ACC112 (cell line): ENCODE results near the gene SLC45A1.
A peak's percentile ranks its signal among the peaks of the same experiment; 100 is the strongest.

Experiments
- H2AFZ ChIP-seq: fragments of 200-600 bp; sonication (generic); one replicate; pipeline ENCODE4 v1.6.0; 2017; ENCODE audit warnings: antibody characterized with exemption, low read length; ENCODE audit not compliant: unreplicated experiment
- H3K27ac ChIP-seq: fragments of 200-600 bp; sonication (generic); 2 replicates; pipeline ENCODE4 v1.5.1; 2014; ENCODE audit warnings: low read depth, mild to moderate bottlenecking, antibody characterized with exemption, low read length, moderate library complexity
- H3K27me3 ChIP-seq: fragments of 200-600 bp; sonication (generic); 2 replicates; pipeline ENCODE4 v1.6.1; 2014; ENCODE audit warnings: mild to moderate bottlenecking, antibody characterized with exemption, low read length, moderate library complexity, mixed read lengths; ENCODE audit not compliant: insufficient read depth
- H3K36me3 ChIP-seq: fragments of 200-600 bp; sonication (generic); 2 replicates; pipeline ENCODE4 v1.6.1; 2016; ENCODE audit warnings: mild to moderate bottlenecking, antibody characterized with exemption, low read length, moderate library complexity, mixed read lengths; ENCODE audit not compliant: insufficient read depth
- H3K4me1 ChIP-seq: fragments of 200-600 bp; sonication (generic); one replicate; pipeline ENCODE4 v1.6.1; 2016; ENCODE audit warnings: low read length, mixed read lengths; ENCODE audit not compliant: insufficient read depth, unreplicated experiment, control insufficient read depth
- H3K4me3 ChIP-seq: fragments of 200-600 bp; sonication (generic); 2 replicates; pipeline ENCODE4 v1.5.1; 2014; ENCODE audit warnings: mild to moderate bottlenecking, low read depth, low read length
- H3K79me2 ChIP-seq: fragments of 200-600 bp; sonication (generic); one replicate; pipeline ENCODE4 v1.6.0; 2016; ENCODE audit warnings: low read length; ENCODE audit not compliant: control insufficient read depth, unreplicated experiment, insufficient read depth

Gene SLC45A1

GRCh38 chr1:8348047-8348776, 30.3 kb downstream of the SLC45A1 start:
- no peak overlapping the region for H2AFZ ChIP-seq
- no peaks in the 10 kb centered on the region for H3K27me3 ChIP-seq
- peaks cover 24% of the 10 kb centered on the region for H3K4me1 ChIP-seq
- no peak overlapping the region for H3K4me3 ChIP-seq
- peaks cover 2% of the 10 kb centered on the region; the same call in 1 of the 2 replicates for H3K36me3 ChIP-seq
- H3K79me2 ChIP-seq, result no peaks in the 10 kb centered on the region
- H3K27ac ChIP-seq, result no peak overlapping the region

GRCh38 chr1:8348777-8349472, 31.0 kb downstream of the SLC45A1 start:
- Histone ChIP-seq H3K4me1 (peaks cover 20% of the 10 kb centered on the region), H3K4me3 (no peak overlapping the region), H3K27ac (no peak overlapping the region), H3K79me2 (no peaks in the 10 kb centered on the region), H3K36me3 (peaks cover 3% of the 10 kb centered on the region; the same call in 1 of the 2 replicates), H2AFZ (no peak overlapping the region), H3K27me3 (no peaks in the 10 kb centered on the region)

GRCh38 chr1:8349473-8349865, 31.6 kb downstream of the SLC45A1 start:
- H2AFZ ChIP-seq, result no peak overlapping the region
- peaks cover 3% of the 10 kb centered on the region; the same call in 1 of the 2 replicates for H3K36me3 ChIP-seq
- no peaks in the 10 kb centered on the region for H3K27me3 ChIP-seq
- H3K79me2 ChIP-seq, result no peaks in the 10 kb centered on the region
- H3K27ac ChIP-seq, result no peak overlapping the region
- H3K4me3 ChIP-seq, result no peak overlapping the region
- H3K4me1 ChIP-seq, result peaks cover 15% of the 10 kb centered on the region

- Histone ChIP-seq H3K4me1 (peaks cover 12% of the 10 kb centered on the region), H3K27me3 (no peaks in the 10 kb centered on the region), H3K79me2 (no peaks in the 10 kb centered on the region), H2AFZ (no peak overlapping the region), H3K36me3 (peaks cover 7% of the 10 kb centered on the region), H3K27ac (no peak overlapping the region), H3K4me3 (no peak overlapping the region)
Observed at GRCh38 chr1:8349961-8350360, 32.0 kb downstream of the SLC45A1 start.

GRCh38 chr1:8350914-8351684, 33.2 kb downstream of the SLC45A1 start:
- no peak overlapping the region for H3K4me3 ChIP-seq
- H3K79me2 ChIP-seq, result no peaks in the 10 kb centered on the region
- H3K36me3 ChIP-seq, result peaks cover 8% of the 10 kb centered on the region
- no peak overlapping the region for H3K27ac ChIP-seq
- H2AFZ ChIP-seq, result no peak overlapping the region
- peaks cover 12% of the 10 kb centered on the region for H3K4me1 ChIP-seq
- H3K27me3 ChIP-seq, result no peaks in the 10 kb centered on the region

- no peak overlapping the region for H2AFZ ChIP-seq
- peaks cover 12% of the 10 kb centered on the region for H3K4me1 ChIP-seq
- no peak overlapping the region for H3K27ac ChIP-seq
- no peaks in the 10 kb centered on the region for H3K27me3 ChIP-seq
- no peak overlapping the region for H3K4me3 ChIP-seq
- no peaks in the 10 kb centered on the region for H3K79me2 ChIP-seq
- peaks cover 8% of the 10 kb centered on the region for H3K36me3 ChIP-seq
Observed at GRCh38 chr1:8351693-8352470, 34.0 kb downstream of the SLC45A1 start.

- Histone ChIP-seq H3K27ac (no peak overlapping the region), H2AFZ (no peak overlapping the region), H3K4me1 (peaks cover 12% of the 10 kb centered on the region), H3K79me2 (no peaks in the 10 kb centered on the region), H3K4me3 (no peak overlapping the region), H3K36me3 (peaks cover 8% of the 10 kb centered on the region), H3K27me3 (no peaks in the 10 kb centered on the region)
Observed at GRCh38 chr1:8352471-8352845, 34.5 kb downstream of the SLC45A1 start.

GRCh38 chr1:8352886-8353785, 35.2 kb downstream of the SLC45A1 start:
- H3K36me3 ChIP-seq, result peaks cover 10% of the 10 kb centered on the region
- H3K79me2 ChIP-seq, result no peaks in the 10 kb centered on the region
- H3K27ac ChIP-seq, result 0 out of 2 replicates have a peak overlapping the region, but pooled peaks have one; percentile 16
- no peaks in the 10 kb centered on the region for H3K27me3 ChIP-seq
- H2AFZ ChIP-seq, result no peak overlapping the region
- H3K4me3 ChIP-seq, result no peak overlapping the region
- H3K4me1 ChIP-seq, result peaks cover 12% of the 10 kb centered on the region

GRCh38 chr1:8354038-8354437, 36.1 kb downstream of the SLC45A1 start:
- Histone ChIP-seq H3K36me3 (peaks cover 11% of the 10 kb centered on the region), H3K27me3 (no peaks in the 10 kb centered on the region), H3K4me1 (peaks cover 8% of the 10 kb centered on the region), H3K4me3 (no peak overlapping the region), H3K79me2 (no peaks in the 10 kb centered on the region), H3K27ac (no peak overlapping the region), H2AFZ (no peak overlapping the region)
